Right renal cortex interstitium (tissue), 3 donors: ENCODE results near the gene CCDC39. TPM values are rescaled to one million over a fixed set of nuclear protein-coding genes. Genes with fewer than 3 reads are reported as not detected.

Source experiments
- polyA plus RNA-seq, 3 donors: library from polyadenylated mRNA; unstranded; fragments of 120-200 nt; gene quantifications; one replicate each; pipeline ENCODE4 v1.2.1, GENCODE V29; 2013; ENCODE audit not compliant: insufficient read length in 3 of 3

CCDC39 gene
- polyA plus RNA-seq, 3 donors = 5.0 to 5.4 (median 5.2) TPM

Other genes with a start within 250 kb of the CCDC39 start
- gene TTC14, start 77.3 kb downstream of the CCDC39 start, polyA plus RNA-seq = 100 to 1,000 TPM; 108 to 128 (median 125) TPM
- 100 to 1,000 TPM; 224 to 258 (median 236) TPM for gene FXR1, start 233.2 kb upstream of the CCDC39 start, polyA plus RNA-seq